NCI-H2029 (cell line): ENCODE measurements around the gene TVP23A.
A peak's percentile ranks its signal among the peaks of the same experiment; 100 is the strongest.

Experiments used
- DNase-seq: peaks from one replicate; lab custom pipeline; 2025; lab: John Stamatoyannopoulos, UW

TVP23A gene

DNA sequence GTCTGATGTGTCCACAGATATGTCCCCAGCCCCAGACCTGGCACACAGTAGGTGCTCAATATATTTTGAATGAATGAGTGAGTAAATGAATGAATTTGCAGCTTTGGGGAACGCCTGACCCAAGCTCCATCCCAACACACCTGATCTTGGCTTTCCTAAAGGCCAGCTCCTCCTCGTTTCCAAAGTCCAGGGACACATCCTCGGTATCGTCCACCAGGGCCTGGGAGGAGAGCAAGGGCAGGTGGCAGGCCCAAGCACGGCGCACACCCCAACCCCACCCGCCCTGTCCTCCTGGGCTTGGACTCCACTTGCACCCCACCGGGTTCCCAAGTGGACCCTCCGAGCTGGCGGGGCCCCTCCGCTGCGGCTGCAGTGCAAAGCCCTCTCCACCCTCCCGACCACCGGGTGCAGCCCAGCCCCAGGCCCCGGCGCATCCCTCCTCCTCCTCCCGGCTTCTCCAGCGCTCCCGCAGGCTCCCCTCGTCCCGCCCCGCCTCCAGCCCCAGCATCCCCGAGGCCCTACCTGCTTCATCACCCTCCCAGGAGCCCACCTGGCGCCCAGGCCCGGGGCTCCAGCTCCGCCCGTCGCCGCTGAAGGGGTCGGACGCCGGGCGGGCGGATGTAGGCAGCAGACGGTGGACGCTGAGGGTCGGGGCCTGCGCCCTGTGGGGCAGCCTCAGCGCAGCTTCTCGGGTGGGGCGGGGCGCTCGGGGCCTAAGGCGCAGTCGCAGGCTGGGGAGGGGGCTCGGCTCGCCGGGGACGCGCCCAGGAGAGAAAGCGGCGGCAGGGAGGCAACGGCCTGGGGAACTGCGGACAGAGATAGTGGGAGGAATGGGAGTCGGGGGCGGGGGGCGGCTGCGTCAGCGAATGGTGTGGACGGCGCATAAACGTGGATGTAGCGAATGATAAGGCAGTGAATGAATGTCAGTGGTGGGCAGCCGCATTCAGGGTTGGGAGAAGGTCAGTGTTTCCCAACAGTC is at the start of gene TVP23A:
Gene TVP23A, minus strand, starts transcription at position 832 of the 979 bp plus-strand sequence. Its CDS starts 301 bp downstream, at position 531.
- no peak for DNase-seq

GRCh38 chr16:10868104-10868595 is 49.6 kb upstream of the TVP23A start:
- DNase-seq = no peak

DNA sequence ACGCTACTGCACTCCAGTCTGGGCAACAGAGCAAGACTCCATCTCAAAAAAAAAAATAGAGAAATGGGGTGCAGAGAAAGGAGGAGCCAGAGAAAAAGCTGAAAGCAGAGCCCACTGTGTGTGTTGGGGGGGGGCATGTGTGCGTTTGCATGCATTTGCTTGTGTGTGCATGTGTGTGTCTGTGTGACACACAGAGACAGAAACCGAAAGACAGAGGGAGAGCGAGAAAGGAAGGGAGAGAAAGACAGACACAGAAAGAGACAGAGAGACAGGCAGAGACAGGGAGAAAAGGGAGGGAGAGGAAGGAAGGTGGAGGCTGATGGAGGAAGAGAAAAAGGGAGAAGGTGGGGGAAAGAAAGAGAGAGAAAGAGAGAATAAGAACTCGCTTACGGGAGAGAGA is 48.6 kb upstream of the TVP23A start:
- DNase-seq = no peak

- DNase-seq = no peak
Measured at GRCh38 chr16:10865991-10866966, 47.7 kb upstream of the TVP23A start.

DNA sequence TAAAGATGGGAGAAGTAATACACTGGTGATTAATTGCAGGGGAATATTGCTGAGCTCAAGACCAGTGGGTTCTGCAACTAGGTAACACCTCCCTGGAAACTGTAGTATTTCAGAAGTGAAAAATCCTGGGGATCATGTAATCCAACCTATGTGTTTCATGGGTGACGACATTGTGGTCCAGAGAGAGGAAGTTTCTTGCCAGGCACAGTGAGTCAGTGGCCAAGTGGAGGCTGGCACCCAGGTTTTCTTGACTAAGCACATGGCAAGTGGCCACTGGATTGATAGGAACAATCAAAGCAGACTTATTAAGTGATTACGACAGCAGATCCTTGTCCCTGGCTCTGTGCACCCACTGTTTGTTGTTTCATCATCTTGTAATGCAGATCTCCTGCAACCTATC is 43.8 kb upstream of the TVP23A start:
- no peak for DNase-seq

DNA sequence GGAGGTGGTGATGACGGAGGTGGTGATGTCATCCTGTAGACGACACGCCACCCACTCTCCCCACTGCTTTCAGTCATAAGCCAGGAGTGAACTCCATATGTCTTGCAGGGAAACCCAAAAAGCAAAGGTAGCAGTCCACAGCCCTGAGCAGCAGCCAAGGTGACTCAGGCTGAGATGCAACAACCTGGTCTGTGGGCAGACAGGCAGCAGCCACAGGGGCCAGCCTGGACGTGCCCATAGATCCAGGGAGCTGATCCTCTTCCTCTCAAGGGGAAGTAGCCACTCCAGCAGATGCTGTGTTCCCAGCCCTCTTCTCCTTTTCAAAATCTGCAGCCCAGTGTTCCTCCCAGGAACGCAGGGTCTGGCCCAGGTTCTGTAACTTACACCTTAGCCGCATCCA is 41.1 kb upstream of the TVP23A start:
- no peak for DNase-seq

DNA sequence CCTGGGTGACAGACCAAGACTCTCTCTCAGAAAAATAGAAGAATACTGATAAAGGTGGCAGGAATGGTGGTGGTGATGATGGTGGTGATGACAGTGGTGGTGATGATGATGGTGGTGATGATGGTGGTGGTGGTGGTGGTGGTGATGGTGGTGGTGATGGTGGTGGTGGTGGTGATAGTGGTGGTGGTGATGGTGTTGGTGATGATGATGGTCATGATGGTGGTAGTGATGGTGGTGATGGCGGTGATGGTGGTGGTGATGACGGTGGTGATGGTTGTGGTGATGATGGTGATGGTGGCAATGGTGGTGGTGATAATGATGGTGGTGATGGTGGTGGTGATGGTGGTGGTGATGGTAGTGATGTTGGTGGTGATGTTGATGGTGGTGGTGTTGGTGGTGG is 40.4 kb upstream of the TVP23A start:
- DNase-seq = no peak

- no peak for DNase-seq
Measured at GRCh38 chr16:10858203-10858602, 39.6 kb upstream of the TVP23A start.

GRCh38 chr16:10856042-10856441 is 37.4 kb upstream of the TVP23A start:
- no peak for DNase-seq

DNA sequence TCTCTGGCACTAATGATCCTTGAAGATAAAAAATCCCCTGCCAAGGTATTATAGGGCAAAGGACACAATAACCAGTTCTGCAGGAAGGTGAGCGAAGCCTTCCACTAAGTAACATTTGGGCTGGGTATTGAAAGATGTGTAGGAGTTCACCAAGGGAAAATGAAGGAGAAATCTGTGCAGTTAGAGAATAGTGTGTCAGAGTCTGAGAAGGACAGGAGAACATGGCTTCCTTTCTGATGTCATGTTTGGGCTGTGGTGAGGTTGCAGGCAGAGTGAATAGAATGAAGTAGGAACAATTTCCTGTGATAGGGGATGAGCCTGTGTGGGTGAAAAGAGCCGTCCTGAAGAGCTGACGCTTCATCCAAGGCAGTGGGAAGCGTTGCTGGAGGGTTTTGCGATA is 34.4 kb upstream of the TVP23A start:
- no peak for DNase-seq

- DNase-seq = no peak
Measured at GRCh38 chr16:10852286-10852685, 33.7 kb upstream of the TVP23A start.

- peak; percentile 12 for DNase-seq
Measured at GRCh38 chr16:10851512-10851911, 32.9 kb upstream of the TVP23A start.

GRCh38 chr16:10850478-10850850 is 31.9 kb upstream of the TVP23A start:
- DNase-seq = no peak

- no peak for DNase-seq
Measured at GRCh38 chr16:10849736-10850477, 31.3 kb upstream of the TVP23A start.

DNA sequence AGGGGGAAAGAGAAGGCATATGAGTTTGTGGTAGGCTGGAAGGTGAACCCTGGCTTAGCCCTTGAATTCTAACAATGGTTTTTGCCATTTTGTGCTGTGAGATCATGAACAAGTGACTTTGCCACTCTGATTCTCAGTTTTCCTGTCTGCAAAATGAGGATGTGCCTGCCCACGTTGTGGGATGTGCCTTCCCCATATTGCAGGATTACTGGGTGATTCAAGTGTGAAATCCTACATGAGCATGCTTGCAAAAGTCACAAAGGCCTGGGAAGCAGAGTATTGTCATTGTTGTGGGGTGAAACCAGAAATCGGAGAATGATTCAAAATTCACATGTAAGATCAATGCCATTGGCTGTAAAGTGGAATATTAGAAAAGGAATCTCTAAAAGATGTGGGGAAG is 28.6 kb upstream of the TVP23A start:
- no peak for DNase-seq

GRCh38 chr16:10846213-10846998 is 27.8 kb upstream of the TVP23A start:
- no peak for DNase-seq

DNA sequence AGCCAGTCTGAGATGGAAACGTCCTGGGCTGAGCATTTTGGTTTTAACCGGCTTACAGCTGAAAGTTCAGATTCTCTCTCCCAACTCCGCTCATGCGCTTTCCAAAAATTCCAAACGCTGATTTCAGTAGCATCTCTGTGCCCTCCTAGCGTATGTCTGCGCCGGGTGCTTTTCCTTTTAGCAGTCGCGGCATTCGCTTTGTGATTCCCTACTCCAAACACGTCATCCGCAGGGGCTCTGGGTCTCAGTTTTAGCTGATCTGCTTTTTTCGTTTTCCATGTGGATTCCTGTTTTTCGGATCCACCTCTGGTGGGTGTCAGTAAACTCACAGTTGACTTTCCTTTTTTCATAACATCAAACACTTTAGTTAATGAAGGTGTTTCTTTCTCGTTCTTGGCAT is 22.1 kb upstream of the TVP23A start:
- DNase-seq = no peak

GRCh38 chr16:10839279-10839666 is 20.7 kb upstream of the TVP23A start:
- no peak for DNase-seq

GRCh38 chr16:10838621-10839278 is 20.2 kb upstream of the TVP23A start:
- DNase-seq = no peak

- DNase-seq = no peak
Measured at GRCh38 chr16:10836174-10836853, 17.7 kb upstream of the TVP23A start.
